Sigmoid colon (tissue), 7 donors: Measurements from ENCODE around the gene KLHL5. TPM values are rescaled to one million over a fixed set of nuclear protein-coding genes. Genes with fewer than 3 reads are reported as not detected.
"Not testable (repeated sequence)": the region's sequence is repeated elsewhere in the genome, so short reads cannot be mapped to it uniquely, and the experiment has no call there.

Experiments
- DNase-seq: peaks from one replicate; pipeline ENCODE4 v3.0.0-alpha.2; 2019
- H3K27ac ChIP-seq, 4 donors: fragments of 200-600 bp; sonication (generic); one replicate each; pipeline ENCODE4 v1.5.1; 2016 to 2019; ENCODE audit warnings: mild to moderate bottlenecking in 1 of 4
- H3K27me3 ChIP-seq, 3 donors: fragments of 200-600 bp; sonication (generic); one replicate each; pipeline ENCODE4 v1.5.1; 2019; ENCODE audit warnings: mild to moderate bottlenecking in 1 of 3
- H3K36me3 ChIP-seq, 4 donors: fragments of 200-600 bp; sonication (generic); one replicate each; pipeline ENCODE4 v1.5.1; 2016 to 2019
- H3K4me1 ChIP-seq, 4 donors: fragments of 200-600 bp; sonication (generic); one replicate each; pipeline ENCODE4 v1.5.1; 2017 to 2019
- H3K4me3 ChIP-seq, 4 donors: fragments of 200-600 bp; sonication (generic); one replicate each; pipeline ENCODE4 v1.5.1; 2017 to 2019; ENCODE audit warnings: mild to moderate bottlenecking in 2 of 4, moderate library complexity in 1 of 4
- H3K9me3 ChIP-seq, 4 donors: fragments of 200-600 bp in 3 of 4; sonication (generic) in 3 of 4; one replicate each; pipeline versions ENCODE4 v1.5.1 to v1.6.1; 2013 to 2019
- CTCF ChIP-seq, 4 experiments: fragments of 450-650 bp in 3 of 4; fragments of 200-600 bp in 1 of 4; IDR thresholded peaks; one replicate each; pipeline ENCODE4 v1.5.1; 2016 to 2019; ENCODE audit warnings: antibody characterized with exemption in 4 of 4, mild to moderate bottlenecking in 3 of 4, moderate library complexity in 2 of 4
- EP300 ChIP-seq, 4 donors: sonication (generic); formaldehyde crosslinking; IDR thresholded peaks; one replicate each; pipeline ENCODE4 v1.6.1; 2017; ENCODE audit warnings: antibody characterized with exemption in 4 of 4
- POLR2A ChIP-seq, 2 donors: fragments of 450-650 bp; IDR thresholded peaks; one replicate each; pipeline ENCODE4 v1.6.1; 2016; ENCODE audit warnings: antibody characterized with exemption in 2 of 2, mild to moderate bottlenecking in 2 of 2, moderate library complexity in 2 of 2
- POLR2AphosphoS5 ChIP-seq, 4 donors: sonication (generic); formaldehyde crosslinking; IDR thresholded peaks; one replicate each; pipeline ENCODE4 v1.6.1; 2017; ENCODE audit warnings: antibody characterized with exemption in 4 of 4
- WGBS, 2 donors: extraction: QIAGEN DNeasy Blood & Tissue Kit; methylation state at CpG; one replicate each; pipeline ENCODE4 v1.1.7; 2013; 5-methylcytosine and 5-hydroxymethylcytosine counted together
- intact Hi-C: fragments of 100-400 bp; cut with DNase I; formaldehyde crosslinking; loops from one replicate; pipeline ENCODE4 v1.15.1; 2023
- polyA plus RNA-seq, 3 donors: library from polyadenylated mRNA; stranded (reverse); fragments of 200-250 nt; gene quantifications; one replicate each; pipeline ENCODE4 v1.2.3, GENCODE V29; 2013
- total RNA-seq, 4 donors: library from RNA; depleted of rRNA; stranded (reverse); fragments of >200 nt; gene quantifications; one replicate each; pipeline ENCODE4 v1.1.0, GENCODE V29; 2016
- donor health status: healthy with polysubstance abuse.
- donor health status: Bipolar disorder and iron deficiency.
- donor health status: healthy.

KLHL5 gene
- total and polyA plus RNA-seq, 7 donors = 5.8 to 179 (median 88.5) TPM

DNA sequence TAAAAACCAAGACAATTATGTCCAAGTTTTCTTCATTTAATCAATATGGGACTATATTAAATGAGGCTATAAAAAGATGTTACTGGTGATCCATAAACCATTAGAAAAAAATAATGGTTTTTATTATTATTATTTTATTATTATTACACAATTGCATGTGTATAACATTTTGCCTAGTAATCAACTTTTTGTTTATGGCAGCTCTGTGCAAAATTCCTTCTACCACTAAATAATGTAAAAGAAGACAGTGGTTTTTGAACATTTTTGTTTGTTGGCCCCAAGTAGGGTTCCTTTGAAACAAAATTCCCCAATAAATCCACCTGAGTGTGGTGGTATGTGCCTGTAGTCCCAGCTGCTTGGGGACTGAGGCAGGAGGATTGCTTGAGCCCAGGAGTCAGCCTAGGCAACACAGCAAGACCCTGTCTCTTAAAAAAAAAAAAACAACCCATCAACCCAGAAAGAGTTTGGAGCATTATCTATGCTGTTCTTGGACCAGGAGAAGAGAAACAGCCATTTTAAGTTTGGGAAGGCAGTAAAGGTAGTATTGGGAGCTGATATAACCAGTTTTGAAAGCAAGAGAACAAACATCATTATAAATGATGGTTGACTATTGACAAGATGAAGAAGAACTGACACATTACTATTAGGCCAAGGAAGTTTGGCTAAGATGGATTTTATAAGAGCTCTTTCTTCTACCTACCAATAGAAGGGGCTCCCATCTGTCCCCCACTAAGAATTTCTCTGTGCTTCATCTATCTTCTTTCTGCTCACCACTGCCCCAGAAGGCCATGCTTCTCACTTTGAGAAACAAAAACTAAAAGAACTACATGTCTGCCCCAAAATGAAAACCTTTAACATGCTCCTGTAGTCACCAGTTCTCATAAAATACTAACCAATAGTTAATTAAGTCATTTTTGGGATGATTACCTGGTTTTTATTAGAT, 32.0 kb upstream of the KLHL5 start:
- Histone ChIP-seq H3K27ac (no peak overlapping the region), H3K36me3 (no peaks in the 10 kb centered on the region), H3K9me3 (no peaks in the 10 kb centered on the region), H3K4me3 (no peak overlapping the region), H3K27me3 (no peaks in the 10 kb centered on the region), H3K4me1 (no peaks in the 10 kb centered on the region)
- no peak for DNase-seq
- intact Hi-C loops = no loop called here
- TF ChIP-seq CTCF (IDR thresholded peaks at IDR 0.05) = no peak
- TF ChIP-seq POLR2AphosphoS5 (IDR thresholded peaks at IDR 0.05) = no peak
- no peak for TF ChIP-seq EP300 (IDR thresholded peaks at IDR 0.05)
- TF ChIP-seq POLR2A (IDR thresholded peaks at IDR 0.05) = no peak

DNA sequence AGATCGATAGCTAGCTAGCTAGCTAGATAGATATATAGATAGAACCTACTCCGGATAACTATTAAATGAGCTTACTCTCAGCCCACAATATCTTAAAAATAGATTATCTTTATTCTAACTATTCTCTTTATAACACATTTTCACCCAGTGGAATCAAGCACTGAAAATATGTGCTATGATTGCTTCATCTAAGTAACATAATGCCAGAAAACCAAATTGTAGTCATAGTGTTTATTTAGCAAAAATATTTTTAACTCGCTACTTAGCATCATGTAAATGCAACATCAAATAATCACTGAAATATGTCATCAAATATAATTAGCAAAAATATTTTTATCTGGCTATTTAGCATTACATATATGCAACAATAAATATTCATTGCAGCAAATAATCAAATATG, 31.3 kb upstream of the KLHL5 start:
- Histone ChIP-seq H3K36me3 (no peaks in the 10 kb centered on the region), H3K27ac (no peak overlapping the region), H3K9me3 (no peaks in the 10 kb centered on the region), H3K4me1 (no peaks in the 10 kb centered on the region), H3K27me3 (no peaks in the 10 kb centered on the region), H3K4me3 (no peak overlapping the region)
- 69 to 82% methylated on average over 3 of the region's 3 CpGs for WGBS, 2 donors
- no peak for DNase-seq
- no peak for TF ChIP-seq POLR2A (IDR thresholded peaks at IDR 0.05)
- intact Hi-C loops = no loop called here

DNA sequence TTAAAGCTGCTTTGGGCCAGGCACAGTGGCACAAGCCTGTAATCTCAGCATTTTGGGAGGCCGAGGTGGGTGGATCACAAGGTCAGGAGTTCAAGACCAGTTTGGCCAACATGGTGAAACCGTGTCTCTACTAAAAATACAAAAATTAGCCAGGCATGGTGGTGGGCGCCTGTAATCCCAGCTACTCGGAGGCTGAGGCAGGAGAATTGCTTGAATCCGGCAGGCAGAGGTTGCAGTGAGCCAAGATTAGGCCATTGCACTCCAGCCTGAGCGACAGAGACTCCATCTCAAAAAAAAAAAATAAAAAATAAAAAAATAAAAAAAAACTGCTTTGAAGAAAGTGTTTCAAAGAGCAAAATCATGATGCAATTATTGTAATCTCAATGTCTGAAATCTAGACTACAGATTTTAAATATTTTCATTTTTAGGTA, 30.4 kb upstream of the KLHL5 start:
- H3K36me3 ChIP-seq, H3K27ac ChIP-seq, H3K9me3 ChIP-seq, intact Hi-C loops, DNase-seq, H3K27me3 ChIP-seq, H3K4me1 ChIP-seq, H3K4me3 ChIP-seq: not testable (repeated sequence)
- WGBS, 2 donors = 63 to 89% methylated on average over 6 of the region's 6 CpGs

- Histone ChIP-seq H3K36me3 (no peaks in the 10 kb centered on the region), H3K4me1 (peaks cover 0 to 1% (median 0%) of the 10 kb centered on the region in 4 donors), H3K27ac (no peak within 1 kb of the TSS), H3K9me3 (no peaks in the 10 kb centered on the region), H3K27me3 (no peaks in the 10 kb centered on the region), H3K4me3 (no peak within 1 kb of the TSS)
- no peak for DNase-seq
- TF ChIP-seq POLR2AphosphoS5 (IDR thresholded peaks at IDR 0.05) = peak in 1 of 4 donors; percentile 5
- TF ChIP-seq EP300 (IDR thresholded peaks at IDR 0.05) = no peak
- intact Hi-C loops = no loop called here
- WGBS, 2 donors = 45 to 53% methylated on average over 5 of the region's 5 CpGs
Observed at GRCh38 chr4:39032218-39033085, 29.6 kb upstream of the KLHL5 start, which contains the start of gene TMEM156. TSS of gene TMEM156 (minus strand) at chr4:39032409. CDS start at chr4:39032313, 96 bp downstream.

DNA sequence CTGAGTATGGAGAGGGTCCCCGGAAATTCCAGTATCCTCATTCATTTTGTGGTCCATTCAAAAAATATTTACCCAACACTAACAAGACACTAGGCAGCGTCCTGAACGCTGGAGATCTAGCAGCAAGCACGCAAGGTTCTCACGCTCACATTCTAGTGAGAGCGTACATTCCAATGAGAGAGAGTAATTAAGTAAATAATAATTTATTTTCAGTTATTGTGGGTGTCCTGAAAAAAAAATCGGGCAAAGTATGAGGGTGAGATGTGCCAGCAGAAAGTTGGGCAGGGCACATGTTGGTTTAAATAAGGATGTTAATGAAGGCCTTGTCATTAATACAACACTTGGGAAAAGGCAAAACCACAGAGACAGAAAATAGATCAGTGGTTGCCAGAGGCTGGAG, 25.9 kb upstream of the KLHL5 start:
- H3K27ac ChIP-seq = no peak overlapping the region
- no peaks in the 10 kb centered on the region for H3K36me3 ChIP-seq
- H3K9me3 ChIP-seq = no peaks in the 10 kb centered on the region
- no peaks in the 10 kb centered on the region for H3K27me3 ChIP-seq
- TF ChIP-seq POLR2A (IDR thresholded peaks at IDR 0.05) (no peak), POLR2AphosphoS5 (IDR thresholded peaks at IDR 0.05) (no peak), EP300 (IDR thresholded peaks at IDR 0.05) (no peak), CTCF (IDR thresholded peaks at IDR 0.05) (no peak)
- no peak for DNase-seq
- H3K4me1 ChIP-seq = peaks cover 0 to 10% (median 0%) of the 10 kb centered on the region in 4 donors
- H3K4me3 ChIP-seq = no peak overlapping the region
- intact Hi-C loops = no loop called here
- 88 to 89% methylated on average over 7 of the region's 7 CpGs for WGBS, 2 donors

GRCh38 chr4:39037491-39037825, 24.6 kb upstream of the KLHL5 start:
- intact Hi-C loops = no loop called here
- DNase-seq = no peak
- H3K36me3 ChIP-seq = no peaks in the 10 kb centered on the region
- WGBS, 2 donors = 79 to 80% methylated on average over 4 of the region's 4 CpGs
- H3K27me3 ChIP-seq = no peaks in the 10 kb centered on the region
- no peaks in the 10 kb centered on the region for H3K9me3 ChIP-seq
- no peak overlapping the region for H3K4me3 ChIP-seq
- TF ChIP-seq EP300 (IDR thresholded peaks at IDR 0.05) (no peak), CTCF (IDR thresholded peaks at IDR 0.05) (no peak), POLR2A (IDR thresholded peaks at IDR 0.05) (no peak), POLR2AphosphoS5 (IDR thresholded peaks at IDR 0.05) (no peak)
- H3K4me1 ChIP-seq = peaks cover 0 to 12% (median 1%) of the 10 kb centered on the region in 4 donors
- peak overlapping the region in 2 of 4 donors; percentile 29 to 41 for H3K27ac ChIP-seq
